HG03571 (cell line): ENCODE data around the gene KRTAP10-5.
"Not testable (repeated sequence)": the region's sequence is repeated elsewhere in the genome, so short reads cannot be mapped to it uniquely, and the experiment has no call there.

Source experiments
- ATAC-seq: cut with Tn5 transposase; IDR thresholded peaks from one replicate; pipeline ENCODE4 v1.9.1; 2021; ENCODE audit not compliant: unreplicated experiment

The KRTAP10-5 gene

GRCh38 chr21:44571844-44572782 is 8.3 kb downstream of the KRTAP10-5 start:
- no peak for ATAC-seq

GRCh38 chr21:44571296-44571695 is 9.1 kb downstream of the KRTAP10-5 start:
- ATAC-seq = no peak

GRCh38 chr21:44569861-44570517 is 10.4 kb downstream of the KRTAP10-5 start:
- no peak for ATAC-seq

GRCh38 chr21:44568667-44569556 is 11.5 kb downstream of the KRTAP10-5 start:
- ATAC-seq = no peak

- no peak for ATAC-seq
Observed at GRCh38 chr21:44568261-44568660, 12.1 kb downstream of the KRTAP10-5 start.

- no peak for ATAC-seq
Observed at GRCh38 chr21:44567481-44568171, 12.8 kb downstream of the KRTAP10-5 start.

GRCh38 chr21:44566403-44566802 is 14.0 kb downstream of the KRTAP10-5 start:
- ATAC-seq = no peak

- no peak for ATAC-seq
Observed at GRCh38 chr21:44564886-44565598, 15.4 kb downstream of the KRTAP10-5 start.

GRCh38 chr21:44564099-44564498 is 16.3 kb downstream of the KRTAP10-5 start:
- no peak for ATAC-seq

GRCh38 chr21:44558695-44559094 is 21.7 kb downstream of the KRTAP10-5 start, which contains the start of gene KRTAP10-3:
Gene KRTAP10-3, minus strand, starts transcription at chr21:44558795. Its CDS starts 80 bp downstream, at chr21:44558715.
- no peak for ATAC-seq

GRCh38 chr21:44558329-44558675 is 22.1 kb downstream of the KRTAP10-5 start:
- ATAC-seq = not testable (repeated sequence)

- no peak for ATAC-seq
Observed at GRCh38 chr21:44557491-44558328, 22.7 kb downstream of the KRTAP10-5 start.

GRCh38 chr21:44556879-44557278 is 23.5 kb downstream of the KRTAP10-5 start:
- ATAC-seq = no peak

GRCh38 chr21:44555200-44555875 is 25.1 kb downstream of the KRTAP10-5 start:
- ATAC-seq = no peak

- no peak for ATAC-seq
Observed at GRCh38 chr21:44552681-44553080, 27.7 kb downstream of the KRTAP10-5 start.

GRCh38 chr21:44552136-44552535 is 28.3 kb downstream of the KRTAP10-5 start:
- no peak for ATAC-seq

GRCh38 chr21:44551340-44551961 is 29.0 kb downstream of the KRTAP10-5 start, which contains the start of gene KRTAP10-2:
Gene KRTAP10-2, minus strand, starts transcription at chr21:44551505. Its CDS starts 47 bp downstream, at chr21:44551458.
- ATAC-seq = no peak

- ATAC-seq = no peak
Observed at GRCh38 chr21:44550807-44551206, 29.6 kb downstream of the KRTAP10-5 start.
